Endodermal cell (in vitro differentiated cells): ENCODE results near the gene PARVB. TPM values are rescaled to one million over a fixed set of nuclear protein-coding genes. Genes with fewer than 3 reads are reported as not detected.

Experiments used
- DNase-seq: peaks from one replicate; pipeline ENCODE4 v3.0.0-alpha.2; 2017
- H3K27ac ChIP-seq: 2 replicates; pipeline ENCODE4 v1.5.1; 2013; ENCODE audit warnings: mild to moderate bottlenecking, low read depth, low read length, moderate library complexity
- H3K27me3 ChIP-seq: 2 replicates; pipeline ENCODE4 v1.6.1; 2013; ENCODE audit warnings: mild to moderate bottlenecking, low read length, moderate library complexity; ENCODE audit not compliant: insufficient read depth, control insufficient read depth, poor library complexity, severe bottlenecking
- H3K36me3 ChIP-seq: 2 replicates; pipeline ENCODE4 v1.7.0; 2013; ENCODE audit warnings: mild to moderate bottlenecking, low read length, moderate library complexity; ENCODE audit not compliant: control insufficient read depth, insufficient read depth
- H3K4me1 ChIP-seq: one replicate; pipeline ENCODE4 v1.7.0; 2013; ENCODE audit warnings: low read length; ENCODE audit not compliant: control insufficient read depth, insufficient read depth
- H3K4me3 ChIP-seq: 2 replicates; pipeline ENCODE4 v1.5.1; 2013; ENCODE audit warnings: mild to moderate bottlenecking, low read length, moderate library complexity
- H3K9ac ChIP-seq: 2 replicates; pipeline ENCODE4 v1.6.1; 2013; ENCODE audit warnings: mild to moderate bottlenecking, low read length, moderate library complexity; ENCODE audit not compliant: poor library complexity, severe bottlenecking; ENCODE audit errors: extremely low read depth
- H3K9me3 ChIP-seq: 2 replicates; pipeline ENCODE4 v1.6.1; 2013; ENCODE audit warnings: mild to moderate bottlenecking, low read length, moderate library complexity; ENCODE audit not compliant: control insufficient read depth
- H3K27ac Mint-ChIP-seq: 2 replicates; pipeline ENCODE4 v1.8.0; 2020; ENCODE audit warnings: mixed read lengths
- H3K27me3 Mint-ChIP-seq: 2 replicates; pipeline ENCODE4 v1.8.0; 2021; ENCODE audit warnings: mild to moderate bottlenecking, mixed read lengths; ENCODE audit not compliant: insufficient read depth
- H3K36me3 Mint-ChIP-seq: 2 replicates; pipeline ENCODE4 v1.8.0; 2020; ENCODE audit warnings: low read depth, mixed read lengths
- H3K4me1 Mint-ChIP-seq: 2 replicates; pipeline ENCODE4 v1.8.0; 2020; ENCODE audit warnings: mixed read lengths
- H3K4me3 Mint-ChIP-seq: 2 replicates; pipeline ENCODE4 v1.8.0; 2020; ENCODE audit warnings: mild to moderate bottlenecking, moderate library complexity, mixed read lengths
- H3K9me3 Mint-ChIP-seq: 2 replicates; pipeline ENCODE4 v1.8.0; 2020; ENCODE audit warnings: mild to moderate bottlenecking, mixed read lengths
- CTCF ChIP-seq: fragments of 200-600 bp; sonication (generic); conservative IDR thresholded peaks from 2 replicates; pipeline ENCODE4 v1.5.0; 2021; ENCODE audit warnings: antibody characterized with exemption, mild to moderate bottlenecking
- WGBS, 2 experiments: methylation state at CpG; one replicate each; pipeline versions ENCODE4 v1.1.5 to v1.1.7; 2013; ENCODE audit warnings: missing lambda C conversion rate in 2 of 2, mixed read lengths in 1 of 2; ENCODE audit not compliant: insufficient coverage in 1 of 2, insufficient read length in 1 of 2; 5-methylcytosine and 5-hydroxymethylcytosine counted together
- total RNA-seq, 2 donors: library from RNA; stranded (reverse); fragmentation: NEBNext Ultra II Directional in 1 of 2; extraction: Animal tissue kit (Norgen Biotek cat#: 25700) in 1 of 2; gene quantifications; 2 replicates in 1 of 2; 3 replicates in 1 of 2; pipeline ENCODE4 v1.2.1, GENCODE V29; 2021

Gene PARVB
- total RNA-seq, 2 donors from 2014 or later: 29.6 to 32.3 TPM

GRCh38 chr22:44184006-44184405 lies 159.9 kb downstream of the PARVB start:
- H3K9me3 Mint-ChIP-seq: no peaks in the 10 kb centered on the region
- no peaks in the 10 kb centered on the region for H3K9me3 ChIP-seq
- no peaks in the 10 kb centered on the region for H3K27me3 Mint-ChIP-seq
- H3K4me1 ChIP-seq: peaks cover 11% of the 10 kb centered on the region
- no peak overlapping the region for H3K27ac ChIP-seq
- H3K4me3 Mint-ChIP-seq: no peak overlapping the region
- no peak for DNase-seq
- no peaks in the 10 kb centered on the region for H3K36me3 ChIP-seq
- H3K4me3 ChIP-seq: no peak overlapping the region
- no peaks in the 10 kb centered on the region for H3K27me3 ChIP-seq
- H3K36me3 Mint-ChIP-seq: no peaks in the 10 kb centered on the region
- no peak for TF ChIP-seq CTCF
- WGBS, 2 experiments: 80 to 95% methylated on average over 3 to 4 of the region's 4 CpGs
- H3K9ac ChIP-seq: no peak overlapping the region
- peaks cover 12% of the 10 kb centered on the region for H3K4me1 Mint-ChIP-seq
- H3K27ac Mint-ChIP-seq: no peak overlapping the region

GRCh38 chr22:44185237-44186120 lies 161.4 kb downstream of the PARVB start:
- Mint-ChIP-seq H3K9me3 (no peaks in the 10 kb centered on the region), H3K27me3 (no peaks in the 10 kb centered on the region), H3K27ac (no peak overlapping the region), H3K4me1 (no peaks in the 10 kb centered on the region), H3K36me3 (no peaks in the 10 kb centered on the region), H3K4me3 (no peak overlapping the region)
- no peaks in the 10 kb centered on the region for H3K36me3 ChIP-seq
- no peaks in the 10 kb centered on the region for H3K9me3 ChIP-seq
- H3K4me3 ChIP-seq: no peak overlapping the region
- no peaks in the 10 kb centered on the region for H3K27me3 ChIP-seq
- no peak for DNase-seq
- TF ChIP-seq CTCF: no peak
- H3K9ac ChIP-seq: no peak overlapping the region
- H3K4me1 ChIP-seq: peaks cover under 1% of the 10 kb centered on the region
- H3K27ac ChIP-seq: no peak overlapping the region
- WGBS, 2 experiments: 92 to 96% methylated on average over 10 to 16 of the region's 16 CpGs

GRCh38 chr22:44186121-44186510 lies 162.0 kb downstream of the PARVB start:
- Histone ChIP-seq H3K9ac (no peak overlapping the region), H3K27me3 (no peaks in the 10 kb centered on the region), H3K9me3 (no peaks in the 10 kb centered on the region), H3K36me3 (no peaks in the 10 kb centered on the region), H3K4me1 (peaks cover 7% of the 10 kb centered on the region), H3K4me3 (no peak overlapping the region), H3K27ac (no peak overlapping the region)
- Mint-ChIP-seq H3K27ac (no peak overlapping the region), H3K36me3 (no peaks in the 10 kb centered on the region), H3K27me3 (no peaks in the 10 kb centered on the region), H3K4me3 (no peak overlapping the region), H3K4me1 (no peaks in the 10 kb centered on the region), H3K9me3 (no peaks in the 10 kb centered on the region)
- no peak for TF ChIP-seq CTCF
- no peak for DNase-seq
- WGBS, 2 experiments: 81 to 95% methylated on average over 6 to 8 of the region's 8 CpGs
